Skeletal muscle satellite cell (primary cell): Measurements from ENCODE around the gene SBF1.
"Not testable (repeated sequence)": the region's sequence is repeated elsewhere in the genome, so short reads cannot be mapped to it uniquely, and the experiment has no call there.

Experiments
- H3K27me3 ChIP-seq: 2 replicates; pipeline ENCODE4 v1.7.0; 2013; ENCODE audit warnings: low read length; ENCODE audit not compliant: control insufficient read depth, insufficient read depth
- H3K36me3 ChIP-seq: 2 replicates; pipeline ENCODE4 v1.7.0; 2013; ENCODE audit warnings: mild to moderate bottlenecking, control low read depth, low read length; ENCODE audit not compliant: insufficient read depth
- H3K4me1 ChIP-seq: 2 replicates; pipeline ENCODE4 v1.7.0; 2013; ENCODE audit warnings: low read length; ENCODE audit not compliant: control insufficient read depth, insufficient read depth
- H3K4me2 ChIP-seq: 2 replicates; pipeline ENCODE4 v1.7.0; 2013; ENCODE audit warnings: mild to moderate bottlenecking, low read length
- H3K4me3 ChIP-seq: 2 replicates; pipeline ENCODE4 v1.7.0; 2013; ENCODE audit warnings: low read length
- H3K9ac ChIP-seq: 2 replicates; pipeline ENCODE4 v1.7.0; 2013; ENCODE audit warnings: mild to moderate bottlenecking, low read depth, low read length, moderate library complexity
- H3K9me3 ChIP-seq: replicated peaks from 2 replicates; pipeline ENCODE4 v1.7.0; 2013; ENCODE audit warnings: mild to moderate bottlenecking, control low read depth, low read length

Gene SBF1

GRCh38 chr22:50436015-50436830, 38.6 kb downstream of the SBF1 start:
- Histone ChIP-seq H3K4me2 (no peak overlapping the region), H3K9me3 (no peaks in the 10 kb centered on the region), H3K4me1 (no peaks in the 10 kb centered on the region), H3K27me3 (no peaks in the 10 kb centered on the region), H3K36me3 (peaks cover 72% of the 10 kb centered on the region), H3K9ac (no peak overlapping the region), H3K4me3 (no peak overlapping the region)

GRCh38 chr22:50435291-50436014, 39.4 kb downstream of the SBF1 start:
- Histone ChIP-seq H3K36me3 (peaks cover 74% of the 10 kb centered on the region), H3K4me2 (no peak overlapping the region), H3K4me1 (no peaks in the 10 kb centered on the region), H3K27me3 (no peaks in the 10 kb centered on the region), H3K4me3 (no peak overlapping the region), H3K9me3 (no peaks in the 10 kb centered on the region), H3K9ac (no peak overlapping the region)

- no peak overlapping the region for H3K9ac ChIP-seq
- H3K4me1 ChIP-seq = no peaks in the 10 kb centered on the region
- no peak overlapping the region for H3K4me2 ChIP-seq
- no peaks in the 10 kb centered on the region for H3K9me3 ChIP-seq
- no peak overlapping the region for H3K4me3 ChIP-seq
- no peaks in the 10 kb centered on the region for H3K27me3 ChIP-seq
- peaks cover 74% of the 10 kb centered on the region for H3K36me3 ChIP-seq
Measured at GRCh38 chr22:50434849-50435248, 40.0 kb downstream of the SBF1 start.

- H3K9me3 ChIP-seq, H3K4me2 ChIP-seq, H3K4me1 ChIP-seq, H3K27me3 ChIP-seq, H3K9ac ChIP-seq, H3K4me3 ChIP-seq: not testable (repeated sequence)
- peaks cover 66% of the 10 kb centered on the region for H3K36me3 ChIP-seq
Measured at GRCh38 chr22:50432877-50433510, 41.8 kb downstream of the SBF1 start.

- Histone ChIP-seq H3K27me3 (no peaks in the 10 kb centered on the region), H3K4me1 (no peaks in the 10 kb centered on the region), H3K4me3 (no peak overlapping the region), H3K36me3 (peaks cover 62% of the 10 kb centered on the region), H3K4me2 (no peak overlapping the region), H3K9me3 (no peaks in the 10 kb centered on the region), H3K9ac (no peak overlapping the region)
Measured at GRCh38 chr22:50432131-50432876, 42.5 kb downstream of the SBF1 start.

- Histone ChIP-seq H3K4me2 (no peak overlapping the region), H3K9ac (no peak overlapping the region), H3K9me3 (no peaks in the 10 kb centered on the region), H3K36me3 (peaks cover 61% of the 10 kb centered on the region), H3K4me3 (no peak overlapping the region), H3K27me3 (no peaks in the 10 kb centered on the region), H3K4me1 (no peaks in the 10 kb centered on the region)
Measured at GRCh38 chr22:50425179-50425916, 49.5 kb downstream of the SBF1 start.

GRCh38 chr22:50423956-50424355, 50.9 kb downstream of the SBF1 start:
- no peaks in the 10 kb centered on the region for H3K4me1 ChIP-seq
- H3K27me3 ChIP-seq = no peaks in the 10 kb centered on the region
- H3K9ac ChIP-seq = no peak overlapping the region
- H3K4me3 ChIP-seq = no peak overlapping the region
- H3K4me2 ChIP-seq = no peak overlapping the region
- no peaks in the 10 kb centered on the region for H3K9me3 ChIP-seq
- peaks cover 67% of the 10 kb centered on the region for H3K36me3 ChIP-seq

GRCh38 chr22:50422961-50423815, 51.6 kb downstream of the SBF1 start:
- Histone ChIP-seq H3K36me3 (peaks cover 67% of the 10 kb centered on the region), H3K4me1 (no peaks in the 10 kb centered on the region), H3K4me3 (no peak overlapping the region), H3K9me3 (no peaks in the 10 kb centered on the region), H3K9ac (no peak overlapping the region), H3K27me3 (no peaks in the 10 kb centered on the region), H3K4me2 (no peak overlapping the region)

- Histone ChIP-seq H3K4me2 (no peak overlapping the region), H3K27me3 (no peaks in the 10 kb centered on the region), H3K4me3 (no peak overlapping the region), H3K9ac (no peak overlapping the region), H3K36me3 (peaks cover 72% of the 10 kb centered on the region), H3K9me3 (no peaks in the 10 kb centered on the region), H3K4me1 (no peaks in the 10 kb centered on the region)
Measured at GRCh38 chr22:50422046-50422445, 52.8 kb downstream of the SBF1 start.

- H3K4me1 ChIP-seq = no peaks in the 10 kb centered on the region
Measured at GRCh38 chr22:50420581-50420980, 54.3 kb downstream of the SBF1 start.

More at GRCh38 chr22:50420581-50420980, 54.3 kb downstream of the SBF1 start:
- Histone ChIP-seq H3K9me3 (no peaks in the 10 kb centered on the region), H3K9ac (no peak overlapping the region), H3K36me3 (peaks cover 84% of the 10 kb centered on the region), H3K4me3 (no peak overlapping the region), H3K27me3 (no peaks in the 10 kb centered on the region), H3K4me2 (no peak overlapping the region)
